ENCODE results near the gene BPIFA3.

BPIFA3 gene

GRCh38 chr20:33240923-33241322 lies 23.8 kb downstream of the BPIFA3 start:
- Histone ChIP-seq H2AFZ (ENCODE audit: low read length) (no peak overlapping the region), H3K9me2 (replicated peaks; ENCODE audit: low read depth, low read length) (no peaks in the 10 kb centered on the region), H3K27me3 (ENCODE audit: insufficient read depth, low read length, poor library complexity, severe bottlenecking) (no peaks in the 10 kb centered on the region), H3K36me3 (ENCODE audit: insufficient read depth, low read length) (no peaks in the 10 kb centered on the region), H3K9ac (ENCODE audit: low read depth, low read length, poor library complexity, severe bottlenecking) (no peak overlapping the region), H3K9me3 (ENCODE audit: insufficient read depth, low read depth, low read length) (no peaks in the 10 kb centered on the region), H3F3A (ENCODE audit: low read depth) (no peaks in the 10 kb centered on the region), H3K79me2 (ENCODE audit: insufficient read depth, low read length) (no peaks in the 10 kb centered on the region), H3K4me2 (ENCODE audit: low read depth, low read length, poor library complexity, severe bottlenecking) (no peak overlapping the region), H4K20me1 (ENCODE audit: insufficient read depth, low read length, poor library complexity, severe bottlenecking) (no peaks in the 10 kb centered on the region), H3K4me1 (ENCODE audit: insufficient read depth, low read length, poor library complexity, severe bottlenecking) (no peaks in the 10 kb centered on the region), H3K4me3 (ENCODE audit: low read length, poor library complexity, severe bottlenecking) (no peak overlapping the region)
- TF ChIP-seq CTCF (conservative IDR thresholded peaks at IDR 0.05; ENCODE audit: low read length) (no peak), EZH2phosphoT487 (IDR thresholded peaks at IDR 0.05; ENCODE audit: borderline replicate concordance) (no peak)

GRCh38 chr20:33242319-33243100 lies 25.4 kb downstream of the BPIFA3 start:
- no peak for TF ChIP-seq EZH2phosphoT487 (IDR thresholded peaks at IDR 0.05; ENCODE audit: borderline replicate concordance)
- no peak for TF ChIP-seq CTCF (conservative IDR thresholded peaks at IDR 0.05; ENCODE audit: low read length)
- Histone ChIP-seq H3K79me2 (ENCODE audit: insufficient read depth, low read length) (no peaks in the 10 kb centered on the region), H3K9me3 (ENCODE audit: insufficient read depth, low read depth, low read length) (no peaks in the 10 kb centered on the region), H3K36me3 (ENCODE audit: insufficient read depth, low read length) (no peaks in the 10 kb centered on the region), H4K20me1 (ENCODE audit: insufficient read depth, low read length, poor library complexity, severe bottlenecking) (no peaks in the 10 kb centered on the region), H3K4me2 (ENCODE audit: low read depth, low read length, poor library complexity, severe bottlenecking) (no peak overlapping the region), H3K4me3 (ENCODE audit: low read length, poor library complexity, severe bottlenecking) (no peak overlapping the region), H3F3A (ENCODE audit: low read depth) (no peaks in the 10 kb centered on the region), H2AFZ (ENCODE audit: low read length) (no peak overlapping the region), H3K27me3 (ENCODE audit: insufficient read depth, low read length, poor library complexity, severe bottlenecking) (no peaks in the 10 kb centered on the region), H3K9ac (ENCODE audit: low read depth, low read length, poor library complexity, severe bottlenecking) (no peak overlapping the region), H3K9me2 (replicated peaks; ENCODE audit: low read depth, low read length) (no peaks in the 10 kb centered on the region), H3K4me1 (ENCODE audit: insufficient read depth, low read length, poor library complexity, severe bottlenecking) (no peaks in the 10 kb centered on the region)

- no peak overlapping the region for H2AFZ ChIP-seq (ENCODE audit: low read length)
- TF ChIP-seq EZH2phosphoT487 (IDR thresholded peaks at IDR 0.05; ENCODE audit: borderline replicate concordance), result no peak
- no peak for TF ChIP-seq CTCF (conservative IDR thresholded peaks at IDR 0.05; ENCODE audit: low read length)
- no peaks in the 10 kb centered on the region for H3K79me2 ChIP-seq (ENCODE audit: insufficient read depth, low read length)
- no peak overlapping the region for H3K4me3 ChIP-seq (ENCODE audit: low read length, poor library complexity, severe bottlenecking)
- no peaks in the 10 kb centered on the region for H3F3A ChIP-seq (ENCODE audit: low read depth)
- no peak overlapping the region for H3K9ac ChIP-seq (ENCODE audit: low read depth, low read length, poor library complexity, severe bottlenecking)
- no peaks in the 10 kb centered on the region for H3K9me2 ChIP-seq (replicated peaks; ENCODE audit: low read depth, low read length)
- H4K20me1 ChIP-seq (ENCODE audit: insufficient read depth, low read length, poor library complexity, severe bottlenecking), result no peaks in the 10 kb centered on the region
- no peaks in the 10 kb centered on the region for H3K36me3 ChIP-seq (ENCODE audit: insufficient read depth, low read length)
- no peaks in the 10 kb centered on the region for H3K4me1 ChIP-seq (ENCODE audit: insufficient read depth, low read length, poor library complexity, severe bottlenecking)
- no peaks in the 10 kb centered on the region for H3K27me3 ChIP-seq (ENCODE audit: insufficient read depth, low read length, poor library complexity, severe bottlenecking)
- H3K9me3 ChIP-seq (ENCODE audit: insufficient read depth, low read depth, low read length), result no peaks in the 10 kb centered on the region
- no peak overlapping the region for H3K4me2 ChIP-seq (ENCODE audit: low read depth, low read length, poor library complexity, severe bottlenecking)
Observed at GRCh38 chr20:33246077-33246476, 28.9 kb downstream of the BPIFA3 start.

All from Loucy (cell line).